K562 (cell line): ENCODE data around the gene PIK3C2G. TPM values are rescaled to one million over a fixed set of nuclear protein-coding genes. Genes with fewer than 3 reads are reported as not detected.

Experiments used
- ARID1B ChIP-seq: fragments of 450-650 bp; IDR thresholded peaks from 2 replicates; pipeline ENCODE4 v1.6.1; 2016; ENCODE audit warnings: antibody characterized with exemption, mild to moderate bottlenecking, inconsistent platforms
- CCNT2 ChIP-seq: IDR thresholded peaks from 2 replicates; pipeline ENCODE4 v1.6.1; 2011; ENCODE audit warnings: borderline replicate concordance, low read depth, mild to moderate bottlenecking, moderate library complexity, mixed read lengths, low read length; ENCODE audit not compliant: insufficient read length; ENCODE audit errors: extremely low read depth
- JUN ChIP-seq, 2 experiments: sonication (generic) in 1 of 2; formaldehyde crosslinking in 1 of 2; IDR thresholded peaks; 2 replicates each; pipeline versions ENCODE4 v1.6.1 to v1.8.0; 2012 to 2022; ENCODE audit warnings: borderline replicate concordance in 2 of 2, mild to moderate bottlenecking in 2 of 2, improper control_type of control experiment in 1 of 2, low read depth in 1 of 2, low read length in 1 of 2, missing genetic modification reagents in 1 of 2
- JUND ChIP-seq, 2 experiments: IDR thresholded peaks; 2 replicates in 1 of 2; 3 replicates in 1 of 2; pipeline ENCODE4 v1.6.1; 2011; ENCODE audit warnings: borderline replicate concordance in 2 of 2, low read depth in 2 of 2, low read length in 2 of 2, improper control_type of control experiment in 1 of 2, missing biosample characterization in 1 of 2, missing genetic modification characterization in 1 of 2, missing genetic modification reagents in 1 of 2
- KDM4B ChIP-seq, 2 experiments: fragments of 450-650 bp in 1 of 2; sonication (generic) in 1 of 2; IDR thresholded peaks; 2 replicates each; pipeline ENCODE4 v1.6.1; 2016 to 2017; ENCODE audit warnings: borderline replicate concordance in 2 of 2, antibody characterized with exemption in 1 of 2, low read depth in 1 of 2, mild to moderate bottlenecking in 1 of 2
- MXI1 ChIP-seq: IDR thresholded peaks from 2 replicates; pipeline ENCODE4 v1.6.1; 2011; ENCODE audit warnings: low read depth, mild to moderate bottlenecking, improper control_type of control experiment, low read length
- NCOR1 ChIP-seq: fragments of 450-650 bp; IDR thresholded peaks from 2 replicates; pipeline ENCODE4 v1.6.1; 2016; ENCODE audit warnings: mild to moderate bottlenecking, moderate library complexity
- SMARCE1 ChIP-seq: fragments of 450-650 bp; IDR thresholded peaks from 2 replicates; pipeline ENCODE4 v1.7.1; 2016; ENCODE audit warnings: mild to moderate bottlenecking
- SREBF1 ChIP-seq: fragments of 150-350 bp; IDR thresholded peaks from 2 replicates; pipeline ENCODE4 v1.6.1; 2014; ENCODE audit warnings: antibody characterized with exemption, low read depth, low read length, borderline replicate concordance
- ZKSCAN1 ChIP-seq: fragments of 150-350 bp; IDR thresholded peaks from 2 replicates; pipeline ENCODE4 v1.6.1; 2016; ENCODE audit warnings: low read depth, low read length
- ZNF354B ChIP-seq: fragments of 250-450 bp; sonication (Bioruptor Pico); IDR thresholded peaks from 2 replicates; pipeline ENCODE4 v1.4.0; 2020
- polyA plus RNA-seq, 8 experiments: library from polyadenylated mRNA; depleted of rRNA in 4 of 8; stranded (reverse) in 5 of 8; unstranded in 3 of 8; fragments of >200 nt; fragmentation: Nextera tagmentation in 2 of 8; fragmentation: Illumina TruSeq in 1 of 8; extraction: Ambion mirVana in 2 of 8; extraction: Trizol in 1 of 8; gene quantifications; 2 replicates each; pipeline versions ENCODE4 v1.2.1 to v1.2.3, GENCODE V29; 2011 to 2014; ENCODE audit warnings: inconsistent platforms in 1 of 8, missing spikeins in 1 of 8
- total RNA-seq, 7 experiments: library from RNA; depleted of rRNA in 6 of 7; stranded (reverse); fragments of >200 nt in 6 of 7; fragmentation: Illumina TruSeq in 2 of 7; extraction: Trizol in 2 of 7; gene quantifications; 2 replicates each; pipeline versions ENCODE4 v1.2.1 to v1.2.3, GENCODE V29; 2011 to 2021; ENCODE audit warnings: low replicate concordance in 1 of 7
- TF ChIP-seq, protein P1 (sequence below): fragments of 150-350 bp; IDR thresholded peaks from 2 replicates; pipeline ENCODE4 v1.6.1; 2014; ENCODE audit warnings: low read depth, mild to moderate bottlenecking, low read length, borderline replicate concordance
- TF ChIP-seq, protein P2 (sequence below): sonication (generic); formaldehyde crosslinking; IDR thresholded peaks from 2 replicates; pipeline ENCODE4 v1.8.1; 2023; ENCODE audit warnings: mild to moderate bottlenecking, missing genetic modification reagents, moderate library complexity

Gene PIK3C2G
- total and polyA plus RNA-seq, 9 of the 15 experiments (the other 6 are each of a cell fraction or from before 2014, with no cell fraction given) = not detected

DNA sequence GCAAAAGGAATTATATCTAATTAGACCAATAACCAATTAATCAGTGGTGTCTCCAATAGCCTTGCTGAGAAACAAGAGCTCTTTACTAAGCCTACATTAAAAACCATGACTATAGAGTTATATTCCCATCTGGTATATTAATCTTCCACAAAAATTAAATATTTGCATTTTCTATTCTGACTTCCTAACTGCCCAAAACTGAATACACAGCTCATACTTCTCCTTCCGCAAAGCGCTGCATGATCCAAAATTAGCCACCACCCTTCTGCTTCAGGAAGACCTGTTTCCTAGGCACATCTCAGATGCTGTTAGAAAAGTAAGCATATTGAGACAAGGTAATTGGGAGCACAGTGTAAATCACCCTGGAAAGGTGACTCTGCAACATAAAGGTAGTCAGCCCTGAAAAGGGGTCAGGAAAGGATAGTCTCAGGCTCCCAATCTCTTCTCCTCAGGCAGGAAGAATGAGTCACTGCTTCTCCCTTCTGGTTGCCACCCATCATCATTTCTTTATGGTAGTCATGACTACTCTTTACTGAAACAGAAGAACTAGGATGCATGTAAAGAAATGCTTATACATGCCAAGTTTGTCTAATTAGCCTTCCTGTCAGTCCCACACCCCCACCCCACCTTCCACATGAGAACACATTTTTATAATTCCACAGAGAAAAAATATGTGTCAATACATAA is 422.2 kb downstream of the PIK3C2G start (continued):
- 0 out of 2 replicates have a peak, but pooled peaks have one; percentile 69 for TF ChIP-seq MXI1
- TF ChIP-seq ARID1B = peak; percentile 72
- TF ChIP-seq, protein P1, sequence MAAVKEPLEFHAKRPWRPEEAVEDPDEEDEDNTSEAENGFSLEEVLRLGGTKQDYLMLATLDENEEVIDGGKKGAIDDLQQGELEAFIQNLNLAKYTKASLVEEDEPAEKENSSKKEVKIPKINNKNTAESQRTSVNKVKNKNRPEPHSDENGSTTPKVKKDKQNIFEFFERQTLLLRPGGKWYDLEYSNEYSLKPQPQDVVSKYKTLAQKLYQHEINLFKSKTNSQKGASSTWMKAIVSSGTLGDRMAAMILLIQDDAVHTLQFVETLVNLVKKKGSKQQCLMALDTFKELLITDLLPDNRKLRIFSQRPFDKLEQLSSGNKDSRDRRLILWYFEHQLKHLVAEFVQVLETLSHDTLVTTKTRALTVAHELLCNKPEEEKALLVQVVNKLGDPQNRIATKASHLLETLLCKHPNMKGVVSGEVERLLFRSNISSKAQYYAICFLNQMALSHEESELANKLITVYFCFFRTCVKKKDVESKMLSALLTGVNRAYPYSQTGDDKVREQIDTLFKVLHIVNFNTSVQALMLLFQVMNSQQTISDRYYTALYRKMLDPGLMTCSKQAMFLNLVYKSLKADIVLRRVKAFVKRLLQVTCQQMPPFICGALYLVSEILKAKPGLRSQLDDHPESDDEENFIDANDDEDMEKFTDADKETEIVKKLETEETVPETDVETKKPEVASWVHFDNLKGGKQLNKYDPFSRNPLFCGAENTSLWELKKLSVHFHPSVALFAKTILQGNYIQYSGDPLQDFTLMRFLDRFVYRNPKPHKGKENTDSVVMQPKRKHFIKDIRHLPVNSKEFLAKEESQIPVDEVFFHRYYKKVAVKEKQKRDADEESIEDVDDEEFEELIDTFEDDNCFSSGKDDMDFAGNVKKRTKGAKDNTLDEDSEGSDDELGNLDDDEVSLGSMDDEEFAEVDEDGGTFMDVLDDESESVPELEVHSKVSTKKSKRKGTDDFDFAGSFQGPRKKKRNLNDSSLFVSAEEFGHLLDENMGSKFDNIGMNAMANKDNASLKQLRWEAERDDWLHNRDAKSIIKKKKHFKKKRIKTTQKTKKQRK = no peak
- TF ChIP-seq, protein P2, sequence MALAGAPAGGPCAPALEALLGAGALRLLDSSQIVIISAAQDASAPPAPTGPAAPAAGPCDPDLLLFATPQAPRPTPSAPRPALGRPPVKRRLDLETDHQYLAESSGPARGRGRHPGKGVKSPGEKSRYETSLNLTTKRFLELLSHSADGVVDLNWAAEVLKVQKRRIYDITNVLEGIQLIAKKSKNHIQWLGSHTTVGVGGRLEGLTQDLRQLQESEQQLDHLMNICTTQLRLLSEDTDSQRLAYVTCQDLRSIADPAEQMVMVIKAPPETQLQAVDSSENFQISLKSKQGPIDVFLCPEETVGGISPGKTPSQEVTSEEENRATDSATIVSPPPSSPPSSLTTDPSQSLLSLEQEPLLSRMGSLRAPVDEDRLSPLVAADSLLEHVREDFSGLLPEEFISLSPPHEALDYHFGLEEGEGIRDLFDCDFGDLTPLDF (CRISPR knock-in tag) = no peak
- peak; percentile 83 for TF ChIP-seq JUND (IDR thresholded peaks at IDR 0.05; ENCODE audit: borderline replicate concordance, low read depth, low read length)
- TF ChIP-seq JUND (tag; IDR thresholded peaks at IDR 0.05; ENCODE audit: borderline replicate concordance, low read depth, low read length) = peak; percentile 71; the same call in 1 of the 3 replicates
- TF ChIP-seq CCNT2 = no peak
- no peak for TF ChIP-seq ZKSCAN1
- no peak for TF ChIP-seq JUN (IDR thresholded peaks at IDR 0.05; ENCODE audit: borderline replicate concordance, low read depth, low read length)
- TF ChIP-seq JUN (CRISPR knock-in tag; IDR thresholded peaks at IDR 0.05; ENCODE audit: borderline replicate concordance) = no peak
- peak; percentile 48; the same call in 1 of the 2 replicates for TF ChIP-seq SMARCE1
- TF ChIP-seq NCOR1 = peak; percentile 32; the same call in 1 of the 2 replicates
- no peak for TF ChIP-seq KDM4B (IDR thresholded peaks at IDR 0.05; ENCODE audit: borderline replicate concordance in 2 of 2, low read depth in 1 of 2)
- no peak for TF ChIP-seq SREBF1
- TF ChIP-seq ZNF354B (CRISPR knock-in tag) = no peak
